GM23338 (cell line): ENCODE results near the gene WNT1.

Source experiments
- CREB1 ChIP-seq: fragments of 250-450 bp; sonication (Bioruptor Pico); IDR thresholded peaks from 2 replicates; pipeline ENCODE4 v1.5.0; 2020; ENCODE audit warnings: low read depth, mild to moderate bottlenecking, moderate library complexity
- EZH2 ChIP-seq: fragments of 200-600 bp; sonication (generic); IDR thresholded peaks from one replicate; pipeline ENCODE4 v1.8.0; 2017; ENCODE audit warnings: antibody characterized with exemption, mild to moderate bottlenecking, low read depth; ENCODE audit not compliant: unreplicated experiment
- POLR2AphosphoS5 ChIP-seq: IDR thresholded peaks from 2 replicates; pipeline ENCODE4 v1.6.1; 2016; ENCODE audit warnings: antibody characterized with exemption, low read depth
- TF ChIP-seq, protein P1 (sequence below), 2 experiments: fragments of 200-600 bp in 1 of 2; sonication (generic) in 1 of 2; conservative IDR thresholded peaks; 2 replicates each; pipeline versions ENCODE4 v1.5.1 to v1.6.1; 2016 to 2017; ENCODE audit warnings: antibody characterized with exemption in 2 of 2, low read depth in 2 of 2, mild to moderate bottlenecking in 2 of 2, moderate library complexity in 1 of 2
- TF ChIP-seq, protein P2 (sequence below): fragments of 250-450 bp; sonication (Bioruptor Pico); IDR thresholded peaks from 2 replicates; pipeline ENCODE4 v1.5.0; 2020; ENCODE audit warnings: mild to moderate bottlenecking, moderate library complexity

DNA sequence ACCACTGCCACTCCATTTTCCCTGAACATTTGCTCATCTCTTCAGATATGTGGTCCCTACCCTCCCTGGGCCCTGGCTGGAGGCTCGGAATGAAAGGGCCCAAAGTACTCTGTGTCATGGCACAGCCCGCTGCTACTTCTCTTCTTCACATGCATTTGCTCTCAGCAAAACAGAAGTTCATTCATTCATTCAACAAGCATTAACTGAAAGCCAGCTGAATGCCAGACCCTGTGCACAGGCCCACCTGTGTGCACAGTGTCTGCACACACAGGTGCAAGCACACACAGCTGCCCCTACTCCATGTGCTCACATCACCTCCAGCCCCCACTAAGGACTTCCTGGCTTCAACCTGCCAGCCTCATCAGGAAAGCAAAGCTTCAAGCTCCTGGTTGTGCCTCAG lies 7.8 kb downstream of the WNT1 start:
- TF ChIP-seq POLR2AphosphoS5: no peak
- TF ChIP-seq, protein P1, sequence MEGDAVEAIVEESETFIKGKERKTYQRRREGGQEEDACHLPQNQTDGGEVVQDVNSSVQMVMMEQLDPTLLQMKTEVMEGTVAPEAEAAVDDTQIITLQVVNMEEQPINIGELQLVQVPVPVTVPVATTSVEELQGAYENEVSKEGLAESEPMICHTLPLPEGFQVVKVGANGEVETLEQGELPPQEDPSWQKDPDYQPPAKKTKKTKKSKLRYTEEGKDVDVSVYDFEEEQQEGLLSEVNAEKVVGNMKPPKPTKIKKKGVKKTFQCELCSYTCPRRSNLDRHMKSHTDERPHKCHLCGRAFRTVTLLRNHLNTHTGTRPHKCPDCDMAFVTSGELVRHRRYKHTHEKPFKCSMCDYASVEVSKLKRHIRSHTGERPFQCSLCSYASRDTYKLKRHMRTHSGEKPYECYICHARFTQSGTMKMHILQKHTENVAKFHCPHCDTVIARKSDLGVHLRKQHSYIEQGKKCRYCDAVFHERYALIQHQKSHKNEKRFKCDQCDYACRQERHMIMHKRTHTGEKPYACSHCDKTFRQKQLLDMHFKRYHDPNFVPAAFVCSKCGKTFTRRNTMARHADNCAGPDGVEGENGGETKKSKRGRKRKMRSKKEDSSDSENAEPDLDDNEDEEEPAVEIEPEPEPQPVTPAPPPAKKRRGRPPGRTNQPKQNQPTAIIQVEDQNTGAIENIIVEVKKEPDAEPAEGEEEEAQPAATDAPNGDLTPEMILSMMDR (conservative IDR thresholded peaks at IDR 0.05; ENCODE audit: low read depth in 2 of 2): no peak
- TF ChIP-seq CREB1 (CRISPR knock-in tag): no peak
- TF ChIP-seq, protein P2, sequence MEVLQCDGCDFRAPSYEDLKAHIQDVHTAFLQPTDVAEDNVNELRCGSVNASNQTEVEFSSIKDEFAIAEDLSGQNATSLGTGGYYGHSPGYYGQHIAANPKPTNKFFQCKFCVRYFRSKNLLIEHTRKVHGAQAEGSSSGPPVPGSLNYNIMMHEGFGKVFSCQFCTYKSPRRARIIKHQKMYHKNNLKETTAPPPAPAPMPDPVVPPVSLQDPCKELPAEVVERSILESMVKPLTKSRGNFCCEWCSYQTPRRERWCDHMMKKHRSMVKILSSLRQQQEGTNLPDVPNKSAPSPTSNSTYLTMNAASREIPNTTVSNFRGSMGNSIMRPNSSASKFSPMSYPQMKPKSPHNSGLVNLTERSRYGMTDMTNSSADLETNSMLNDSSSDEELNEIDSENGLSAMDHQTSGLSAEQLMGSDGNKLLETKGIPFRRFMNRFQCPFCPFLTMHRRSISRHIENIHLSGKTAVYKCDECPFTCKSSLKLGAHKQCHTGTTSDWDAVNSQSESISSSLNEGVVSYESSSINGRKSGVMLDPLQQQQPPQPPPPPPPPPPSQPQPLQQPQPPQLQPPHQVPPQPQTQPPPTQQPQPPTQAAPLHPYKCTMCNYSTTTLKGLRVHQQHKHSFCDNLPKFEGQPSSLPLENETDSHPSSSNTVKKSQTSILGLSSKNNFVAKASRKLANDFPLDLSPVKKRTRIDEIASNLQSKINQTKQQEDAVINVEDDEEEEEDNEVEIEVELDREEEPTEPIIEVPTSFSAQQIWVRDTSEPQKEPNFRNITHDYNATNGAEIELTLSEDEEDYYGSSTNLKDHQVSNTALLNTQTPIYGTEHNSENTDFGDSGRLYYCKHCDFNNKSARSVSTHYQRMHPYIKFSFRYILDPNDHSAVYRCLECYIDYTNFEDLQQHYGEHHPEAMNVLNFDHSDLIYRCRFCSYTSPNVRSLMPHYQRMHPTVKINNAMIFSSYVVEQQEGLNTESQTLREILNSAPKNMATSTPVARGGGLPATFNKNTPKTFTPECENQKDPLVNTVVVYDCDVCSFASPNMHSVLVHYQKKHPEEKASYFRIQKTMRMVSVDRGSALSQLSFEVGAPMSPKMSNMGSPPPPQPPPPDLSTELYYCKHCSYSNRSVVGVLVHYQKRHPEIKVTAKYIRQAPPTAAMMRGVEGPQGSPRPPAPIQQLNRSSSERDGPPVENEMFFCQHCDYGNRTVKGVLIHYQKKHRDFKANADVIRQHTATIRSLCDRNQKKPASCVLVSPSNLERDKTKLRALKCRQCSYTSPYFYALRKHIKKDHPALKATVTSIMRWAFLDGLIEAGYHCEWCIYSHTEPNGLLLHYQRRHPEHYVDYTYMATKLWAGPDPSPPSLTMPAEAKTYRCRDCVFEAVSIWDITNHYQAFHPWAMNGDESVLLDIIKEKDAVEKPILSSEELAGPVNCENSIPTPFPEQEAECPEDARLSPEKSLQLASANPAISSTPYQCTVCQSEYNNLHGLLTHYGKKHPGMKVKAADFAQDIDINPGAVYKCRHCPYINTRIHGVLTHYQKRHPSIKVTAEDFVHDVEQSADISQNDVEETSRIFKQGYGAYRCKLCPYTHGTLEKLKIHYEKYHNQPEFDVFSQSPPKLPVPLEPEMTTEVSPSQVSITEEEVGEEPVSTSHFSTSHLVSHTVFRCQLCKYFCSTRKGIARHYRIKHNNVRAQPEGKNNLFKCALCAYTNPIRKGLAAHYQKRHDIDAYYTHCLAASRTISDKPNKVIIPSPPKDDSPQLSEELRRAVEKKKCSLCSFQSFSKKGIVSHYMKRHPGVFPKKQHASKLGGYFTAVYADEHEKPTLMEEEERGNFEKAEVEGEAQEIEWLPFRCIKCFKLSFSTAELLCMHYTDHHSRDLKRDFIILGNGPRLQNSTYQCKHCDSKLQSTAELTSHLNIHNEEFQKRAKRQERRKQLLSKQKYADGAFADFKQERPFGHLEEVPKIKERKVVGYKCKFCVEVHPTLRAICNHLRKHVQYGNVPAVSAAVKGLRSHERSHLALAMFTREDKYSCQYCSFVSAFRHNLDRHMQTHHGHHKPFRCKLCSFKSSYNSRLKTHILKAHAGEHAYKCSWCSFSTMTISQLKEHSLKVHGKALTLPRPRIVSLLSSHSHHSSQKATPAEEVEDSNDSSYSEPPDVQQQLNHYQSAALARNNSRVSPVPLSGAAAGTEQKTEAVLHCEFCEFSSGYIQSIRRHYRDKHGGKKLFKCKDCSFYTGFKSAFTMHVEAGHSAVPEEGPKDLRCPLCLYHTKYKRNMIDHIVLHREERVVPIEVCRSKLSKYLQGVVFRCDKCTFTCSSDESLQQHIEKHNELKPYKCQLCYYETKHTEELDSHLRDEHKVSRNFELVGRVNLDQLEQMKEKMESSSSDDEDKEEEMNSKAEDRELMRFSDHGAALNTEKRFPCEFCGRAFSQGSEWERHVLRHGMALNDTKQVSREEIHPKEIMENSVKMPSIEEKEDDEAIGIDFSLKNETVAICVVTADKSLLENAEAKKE (CRISPR knock-in tag): no peak
- TF ChIP-seq EZH2: no peak
